ENCODE data around the gene RAB36. TPM values are rescaled to one million over a fixed set of nuclear protein-coding genes. Genes with fewer than 3 reads are reported as not detected.

Gene RAB36
- total and polyA plus RNA-seq, 2 experiments from 2014 or later, result 2.7 to 5.3 TPM

- Histone ChIP-seq H3K4me3 (no peak overlapping the region), H3K4me1 (ENCODE audit: insufficient read depth) (peaks cover 3% of the 10 kb centered on the region), H2AFZ (no peak overlapping the region), H4K20me1 (ENCODE audit: insufficient read depth, poor library complexity, severe bottlenecking) (peaks cover 79% of the 10 kb centered on the region), H3K4me2 (no peak overlapping the region), H3K36me3 (replicated peaks; ENCODE audit: insufficient read depth, low read depth) (no peaks in the 10 kb centered on the region), H3K79me2 (peaks cover 100% of the 10 kb centered on the region), H3K9me3 (ENCODE audit: low read depth) (no peaks in the 10 kb centered on the region), H3K27me3 (no peaks in the 10 kb centered on the region), H3K27ac (no peak overlapping the region), H3K9me2 (replicated peaks; ENCODE audit: insufficient read depth) (no peaks in the 10 kb centered on the region)
- TF ChIP-seq CTCF (IDR thresholded peaks at IDR 0.05; ENCODE audit: poor library complexity) (no peak), EZH2phosphoT487 (IDR thresholded peaks at IDR 0.05; ENCODE audit: low read depth, severe bottlenecking, unreplicated experiment) (no peak), EZH2 (IDR thresholded peaks at IDR 0.05; ENCODE audit: borderline replicate concordance) (no peak)
- 67% methylated on average over 5 of the region's 5 CpGs for WGBS (ENCODE audit: low lambda C conversion rate, missing lambda C conversion rate)
- DNase-seq (ENCODE audit: low spot score), result no peak
Observed at GRCh38 chr22:23192133-23192532, 46.9 kb downstream of the RAB36 start.

GRCh38 chr22:23192558-23192957 is 47.3 kb downstream of the RAB36 start:
- Histone ChIP-seq H3K4me2 (no peak overlapping the region), H2AFZ (no peak overlapping the region), H3K9me3 (ENCODE audit: low read depth) (no peaks in the 10 kb centered on the region), H3K4me3 (no peak overlapping the region), H3K4me1 (ENCODE audit: insufficient read depth) (peaks cover 3% of the 10 kb centered on the region), H3K36me3 (replicated peaks; ENCODE audit: insufficient read depth, low read depth) (no peaks in the 10 kb centered on the region), H3K79me2 (peaks cover 100% of the 10 kb centered on the region), H4K20me1 (ENCODE audit: insufficient read depth, poor library complexity, severe bottlenecking) (peaks cover 78% of the 10 kb centered on the region), H3K9me2 (replicated peaks; ENCODE audit: insufficient read depth) (no peaks in the 10 kb centered on the region), H3K27ac (no peak overlapping the region), H3K27me3 (no peaks in the 10 kb centered on the region)
- DNase-seq (ENCODE audit: low spot score), result no peak
- WGBS (ENCODE audit: low lambda C conversion rate, missing lambda C conversion rate), result 80% methylated on average over 4 of the region's 4 CpGs
- no peak for TF ChIP-seq EZH2phosphoT487 (IDR thresholded peaks at IDR 0.05; ENCODE audit: low read depth, severe bottlenecking, unreplicated experiment)
- no peak for TF ChIP-seq EZH2 (IDR thresholded peaks at IDR 0.05; ENCODE audit: borderline replicate concordance)
- TF ChIP-seq CTCF (IDR thresholded peaks at IDR 0.05; ENCODE audit: poor library complexity), result no peak

- Histone ChIP-seq H3K36me3 (replicated peaks; ENCODE audit: insufficient read depth, low read depth) (no peaks in the 10 kb centered on the region), H3K9me3 (ENCODE audit: low read depth) (no peaks in the 10 kb centered on the region), H3K27me3 (no peaks in the 10 kb centered on the region), H4K20me1 (ENCODE audit: insufficient read depth, poor library complexity, severe bottlenecking) (peaks cover 78% of the 10 kb centered on the region), H3K4me3 (no peak overlapping the region), H3K79me2 (peaks cover 100% of the 10 kb centered on the region), H3K9me2 (replicated peaks; ENCODE audit: insufficient read depth) (no peaks in the 10 kb centered on the region), H3K4me1 (ENCODE audit: insufficient read depth) (peaks cover 1% of the 10 kb centered on the region), H3K27ac (no peak overlapping the region), H3K4me2 (no peak overlapping the region), H2AFZ (no peak overlapping the region)
- TF ChIP-seq EZH2 (IDR thresholded peaks at IDR 0.05; ENCODE audit: borderline replicate concordance), result no peak
- TF ChIP-seq EZH2phosphoT487 (IDR thresholded peaks at IDR 0.05; ENCODE audit: low read depth, severe bottlenecking, unreplicated experiment), result no peak
- no peak for TF ChIP-seq CTCF (IDR thresholded peaks at IDR 0.05; ENCODE audit: poor library complexity)
- 90% methylated on average over 5 of the region's 5 CpGs for WGBS (ENCODE audit: low lambda C conversion rate, missing lambda C conversion rate)
- DNase-seq (ENCODE audit: low spot score), result no peak
Observed at GRCh38 chr22:23193196-23193827, 48.0 kb downstream of the RAB36 start.
